Psoas muscle (tissue), 8 donors: ENCODE measurements around the gene KRTAP12-2. TPM values are rescaled to one million over a fixed set of nuclear protein-coding genes. Genes with fewer than 3 reads are reported as not detected.
"Not testable (repeated sequence)": the region's sequence is repeated elsewhere in the genome, so short reads cannot be mapped to it uniquely, and the experiment has no call there.

Experiments
- ATAC-seq, 4 donors: fragments of 200-7000 bp; cut with Tn5 transposase; one replicate each; pipeline ENCODE4 v1.9.1; 2020; ENCODE audit warnings: moderate library complexity in 3 of 4, mild to moderate bottlenecking in 2 of 4
- DNase-seq, 2 donors: peaks; one replicate each; pipeline ENCODE4 v3.0.0-alpha.2; 2020
- H3K27ac ChIP-seq: fragments of 200-600 bp; one replicate; pipeline ENCODE4 v1.8.0; 2022
- H3K27me3 ChIP-seq, 3 donors: fragments of 200-600 bp in 1 of 3; one replicate each; pipeline versions ENCODE4 v1.6.1 to v1.8.0; 2013 to 2022; ENCODE audit warnings: low read length in 2 of 3, mild to moderate bottlenecking in 2 of 3, moderate library complexity in 1 of 3; ENCODE audit not compliant: insufficient read depth in 3 of 3
- H3K36me3 ChIP-seq, 2 donors: fragments of 200-600 bp in 1 of 2; one replicate each; pipeline versions ENCODE4 v1.6.1 to v1.8.0; 2013 to 2022; ENCODE audit warnings: low read depth in 1 of 2, mild to moderate bottlenecking in 1 of 2, moderate library complexity in 1 of 2; ENCODE audit not compliant: insufficient read depth in 1 of 2
- H3K4me1 ChIP-seq: fragments of 200-600 bp; one replicate; pipeline ENCODE4 v1.8.0; 2022
- H3K4me3 ChIP-seq: fragments of 200-600 bp; one replicate; pipeline ENCODE4 v1.8.0; 2022; ENCODE audit warnings: mild to moderate bottlenecking
- H3K9me3 ChIP-seq: fragments of 200-600 bp; one replicate; pipeline ENCODE4 v1.8.0; 2022
- WGBS, 3 donors: extraction: QIAGEN DNeasy Blood & Tissue Kit; methylation state at CpG; one replicate each; pipeline versions ENCODE4 v1.1.6 to v1.1.7; 2013; 5-methylcytosine and 5-hydroxymethylcytosine counted together
- intact Hi-C, 2 donors: fragments of 100-400 bp; cut with DNase I; formaldehyde crosslinking; loops; one replicate each; pipeline versions ENCODE4 v1.11.0 to v1.14.2; 2022
- polyA plus RNA-seq, 3 donors: library from polyadenylated mRNA; stranded (reverse); fragments of 200-250 nt; gene quantifications; one replicate each; pipeline ENCODE4 v1.2.3, GENCODE V29; 2013
- total RNA-seq, 4 donors: library from RNA; stranded (reverse); fragmentation: NEBNext Ultra II Directional in 2 of 4; extraction: Animal tissue kit (Norgen Biotek cat#: 25700) in 2 of 4; gene quantifications; one replicate each; pipeline versions ENCODE4 v1.2.1 to v1.2.4, GENCODE V29; 2021 to 2023
- TF ChIP-seq, protein P1 (sequence below): fragments of 200-600 bp; IDR thresholded peaks from one replicate; pipeline ENCODE4 v1.8.0; 2022; ENCODE audit warnings: antibody characterized with exemption
- donor health status: healthy with polysubstance abuse.
- donor health status: DM: no; HTN: no; CAD: no; lungs with moderate emphysema.
- donor health status: Bipolar disorder and iron deficiency.
- donor health status: healthy.
- donor health status: DM: yes; HTN: yes; CAD: no.
- donor health status: DM: no; HTN: no; CAD: no.
- donor health status: DM: no; HTN: no; CAD: no.
- donor health status: DM: yes; HTN: yes; CAD: no.

Gene KRTAP12-2
- total and polyA plus RNA-seq, 7 donors: not detected

DNA sequence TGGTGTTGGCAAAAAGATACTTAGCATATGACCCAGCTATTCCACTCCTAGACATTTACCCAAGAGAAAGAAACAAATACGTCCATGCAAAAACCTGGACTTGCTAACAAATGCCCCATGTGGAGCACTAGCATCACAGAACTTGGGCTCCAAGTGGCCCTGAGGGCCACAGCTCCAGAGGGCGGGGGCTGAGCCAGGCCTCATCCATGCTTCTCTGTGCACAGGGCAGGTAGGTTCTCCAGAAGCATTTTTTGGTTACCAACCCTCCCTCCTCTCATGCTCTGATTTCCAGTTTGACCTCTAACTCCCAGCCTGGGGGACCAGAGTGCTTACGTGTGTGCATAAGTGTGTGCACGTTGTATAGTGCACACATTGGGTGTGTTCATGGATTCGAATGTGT lies 2.0 kb downstream of the KRTAP12-2 start:
- no peak overlapping the region for H3K4me3 ChIP-seq
- H3K36me3 ChIP-seq: no peaks in the 10 kb centered on the region
- DNase-seq: no peak
- no peaks in the 10 kb centered on the region for H3K4me1 ChIP-seq
- intact Hi-C loops: no loop called here
- no peak overlapping the region for H3K27ac ChIP-seq
- peaks cover 0 to 19% (median 5%) of the 10 kb centered on the region in 3 donors for H3K27me3 ChIP-seq
- no peaks in the 10 kb centered on the region for H3K9me3 ChIP-seq
- WGBS, 3 donors: 86 to 94% (median 88%) methylated on average over 5 of the region's 5 CpGs
- TF ChIP-seq, protein P1, sequence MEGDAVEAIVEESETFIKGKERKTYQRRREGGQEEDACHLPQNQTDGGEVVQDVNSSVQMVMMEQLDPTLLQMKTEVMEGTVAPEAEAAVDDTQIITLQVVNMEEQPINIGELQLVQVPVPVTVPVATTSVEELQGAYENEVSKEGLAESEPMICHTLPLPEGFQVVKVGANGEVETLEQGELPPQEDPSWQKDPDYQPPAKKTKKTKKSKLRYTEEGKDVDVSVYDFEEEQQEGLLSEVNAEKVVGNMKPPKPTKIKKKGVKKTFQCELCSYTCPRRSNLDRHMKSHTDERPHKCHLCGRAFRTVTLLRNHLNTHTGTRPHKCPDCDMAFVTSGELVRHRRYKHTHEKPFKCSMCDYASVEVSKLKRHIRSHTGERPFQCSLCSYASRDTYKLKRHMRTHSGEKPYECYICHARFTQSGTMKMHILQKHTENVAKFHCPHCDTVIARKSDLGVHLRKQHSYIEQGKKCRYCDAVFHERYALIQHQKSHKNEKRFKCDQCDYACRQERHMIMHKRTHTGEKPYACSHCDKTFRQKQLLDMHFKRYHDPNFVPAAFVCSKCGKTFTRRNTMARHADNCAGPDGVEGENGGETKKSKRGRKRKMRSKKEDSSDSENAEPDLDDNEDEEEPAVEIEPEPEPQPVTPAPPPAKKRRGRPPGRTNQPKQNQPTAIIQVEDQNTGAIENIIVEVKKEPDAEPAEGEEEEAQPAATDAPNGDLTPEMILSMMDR: no peak
- no peak for ATAC-seq

DNA sequence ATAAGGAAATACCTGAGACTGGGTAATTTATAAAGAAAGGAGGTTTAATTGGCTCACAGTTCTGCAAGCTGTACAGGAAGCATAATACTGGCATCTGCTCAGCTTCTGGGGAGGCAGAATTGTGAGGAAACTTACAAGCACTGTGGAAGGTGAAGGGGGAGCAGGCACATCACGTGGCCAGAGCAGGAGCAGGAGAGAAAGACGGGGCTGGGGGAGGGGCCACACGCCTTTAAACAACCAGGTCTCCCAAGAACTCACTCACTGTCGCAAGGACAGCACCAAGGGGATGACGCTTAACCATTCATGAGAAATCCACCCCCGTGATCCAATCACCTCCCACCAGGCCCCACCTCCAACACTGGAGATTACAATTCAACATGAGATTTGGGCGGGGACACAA lies 5.2 kb downstream of the KRTAP12-2 start:
- WGBS, 3 donors: 55 to 64% (median 58%) methylated on average over 7 of the region's 7 CpGs
- H3K9me3 ChIP-seq, DNase-seq, H3K36me3 ChIP-seq, H3K4me1 ChIP-seq, intact Hi-C loops, ATAC-seq, H3K27ac ChIP-seq, H3K4me3 ChIP-seq: not testable (repeated sequence)
- peaks cover 0 to 37% (median 5%) of the 10 kb centered on the region in 3 donors for H3K27me3 ChIP-seq

DNA sequence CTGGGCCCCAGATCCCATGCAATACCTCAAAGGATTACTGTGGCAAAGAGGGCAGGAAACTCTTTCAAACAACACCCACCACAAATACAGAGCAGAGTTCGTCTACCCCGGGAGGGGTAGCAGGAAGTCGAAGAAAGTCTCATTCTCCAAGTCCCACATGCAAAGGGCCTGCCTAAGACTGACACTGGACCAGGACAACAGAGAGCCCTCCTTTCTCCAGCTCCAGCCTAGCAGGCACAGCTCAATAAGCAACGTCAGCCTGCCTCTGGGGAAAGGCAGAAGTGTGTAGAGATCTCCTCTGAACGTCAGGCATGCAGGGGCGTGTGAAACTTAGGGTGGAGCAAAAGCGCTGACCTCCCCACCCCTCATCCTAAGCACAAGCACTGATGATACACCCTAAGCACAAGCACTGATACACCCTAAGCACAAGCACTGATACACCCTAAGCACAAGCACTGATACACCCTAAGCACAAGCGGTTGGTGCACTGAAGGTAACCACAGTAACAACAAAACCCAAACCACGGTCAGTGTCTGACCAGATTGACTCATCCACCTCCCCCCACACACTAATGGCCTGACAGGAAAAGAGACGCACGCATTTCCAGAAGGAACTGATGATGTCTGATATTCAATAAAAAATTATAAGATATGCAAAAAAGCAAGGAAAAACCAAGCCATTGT lies 7.7 kb downstream of the KRTAP12-2 start:
- ATAC-seq (no peak), DNase-seq (no peak)
- Histone ChIP-seq H3K27ac (no peak overlapping the region), H3K4me3 (no peak overlapping the region), H3K36me3 (no peaks in the 10 kb centered on the region), H3K9me3 (no peaks in the 10 kb centered on the region), H3K4me1 (no peaks in the 10 kb centered on the region), H3K27me3 (peaks cover 2 to 46% (median 5%) of the 10 kb centered on the region in 3 donors)
- 52 to 63% (median 55%) methylated on average over 11 of the region's 11 CpGs for WGBS, 3 donors
- TF ChIP-seq, protein P1: no peak
- intact Hi-C loops: no loop called here

DNA sequence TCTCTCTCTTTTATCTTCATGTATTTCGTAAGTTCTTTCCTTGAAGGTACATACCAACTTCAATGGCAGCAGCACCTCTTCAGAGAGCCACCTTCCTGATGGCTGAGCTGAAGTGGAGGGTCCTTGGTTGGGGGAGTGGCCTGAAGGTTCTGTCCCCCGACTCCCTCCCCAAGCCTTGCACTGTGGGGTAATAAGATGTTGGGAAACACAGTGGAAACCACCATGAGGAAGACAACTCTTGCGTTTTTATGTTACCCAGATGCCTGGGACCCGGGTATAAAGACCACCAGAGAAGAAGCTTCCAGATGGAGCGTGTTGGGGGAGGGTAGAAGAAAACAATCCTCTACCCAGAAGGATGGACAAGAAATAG lies 8.2 kb downstream of the KRTAP12-2 start:
- no peaks in the 10 kb centered on the region for H3K36me3 ChIP-seq
- H3K4me1 ChIP-seq: no peaks in the 10 kb centered on the region
- 72 to 82% (median 78%) methylated on average over 5 of the region's 5 CpGs for WGBS, 3 donors
- TF ChIP-seq, protein P1: no peak
- no peak overlapping the region for H3K27ac ChIP-seq
- intact Hi-C loops: no loop called here
- no peak for ATAC-seq
- peaks cover 2 to 46% (median 5%) of the 10 kb centered on the region in 3 donors for H3K27me3 ChIP-seq
- DNase-seq: no peak
- H3K4me3 ChIP-seq: no peak overlapping the region
- H3K9me3 ChIP-seq: no peaks in the 10 kb centered on the region

DNA sequence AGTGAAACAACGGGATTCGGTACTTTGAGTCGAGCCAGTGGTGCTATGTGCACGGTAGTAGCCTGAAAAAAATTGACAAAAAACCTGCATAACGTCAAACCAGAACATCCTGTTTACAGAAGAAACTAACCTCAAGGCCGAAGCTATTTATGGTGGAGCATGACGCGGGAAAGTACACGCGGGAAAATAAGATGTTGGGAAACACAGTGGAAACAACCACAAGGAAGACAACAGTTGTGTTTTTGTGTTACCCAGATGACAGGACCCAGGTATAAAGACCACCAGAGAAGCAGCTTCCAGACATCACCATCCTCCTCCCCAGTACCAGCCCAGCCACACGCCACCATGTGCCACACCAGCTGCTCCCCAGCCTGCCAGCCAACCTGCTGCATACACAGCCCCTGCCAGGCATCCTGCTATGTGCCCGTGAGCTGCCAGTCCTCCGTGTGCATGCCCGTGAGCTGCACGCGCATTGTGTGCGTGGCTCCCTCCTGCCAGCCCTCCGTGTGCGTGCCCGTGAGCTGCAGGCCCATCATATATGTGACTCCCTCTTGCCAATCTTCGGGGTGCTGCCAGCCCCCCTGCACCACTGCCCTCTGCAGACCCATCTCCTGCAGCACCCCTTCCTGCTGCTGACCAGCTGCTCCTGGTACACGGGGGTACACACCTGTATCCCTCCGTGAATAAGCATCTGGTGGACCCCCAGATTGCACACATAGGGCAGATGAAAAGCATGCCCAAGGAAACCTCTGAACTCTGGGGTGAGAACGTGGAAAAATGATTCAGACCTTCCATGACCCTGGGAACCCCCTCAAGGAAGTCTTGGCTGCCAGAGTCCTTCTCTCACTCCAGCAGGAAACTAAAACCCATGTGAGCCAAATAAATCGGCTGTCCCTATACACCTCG lies 8.8 kb downstream of the KRTAP12-2 start, which contains the start of gene KRTAP12-3:
KRTAP12-3 (plus strand) TSS at position 298 of the 906 bp plus-strand sequence; CDS start at position 346, 48 bp downstream.
- Histone ChIP-seq H3K27me3 (peaks cover 2 to 44% (median 5%) of the 10 kb centered on the region in 3 donors), H3K4me3 (no peak within 1 kb of the TSS), H3K27ac (no peak within 1 kb of the TSS), H3K9me3 (no peaks in the 10 kb centered on the region), H3K4me1 (no peaks in the 10 kb centered on the region), H3K36me3 (no peaks in the 10 kb centered on the region)
- ATAC-seq: no peak
- 68 to 74% (median 70%) methylated on average over 26 of the region's 26 CpGs for WGBS, 3 donors
- no peak for DNase-seq
- TF ChIP-seq, protein P1: no peak
- intact Hi-C loops: no loop called here
